HG03342 (cell line): ENCODE results near the gene PRKCQ.

Source experiments
- ATAC-seq: cut with Tn5 transposase; IDR thresholded peaks from one replicate; pipeline ENCODE4 v1.9.1; 2021; ENCODE audit warnings: mild to moderate bottlenecking, moderate library complexity; ENCODE audit not compliant: unreplicated experiment

PRKCQ gene

GRCh38 chr10:6410830-6411229, 169.2 kb downstream of the PRKCQ start:
- ATAC-seq = no peak

- no peak for ATAC-seq
Observed at GRCh38 chr10:6409971-6410643, 170.0 kb downstream of the PRKCQ start.

GRCh38 chr10:6408799-6409198, 171.3 kb downstream of the PRKCQ start:
- ATAC-seq = no peak

DNA sequence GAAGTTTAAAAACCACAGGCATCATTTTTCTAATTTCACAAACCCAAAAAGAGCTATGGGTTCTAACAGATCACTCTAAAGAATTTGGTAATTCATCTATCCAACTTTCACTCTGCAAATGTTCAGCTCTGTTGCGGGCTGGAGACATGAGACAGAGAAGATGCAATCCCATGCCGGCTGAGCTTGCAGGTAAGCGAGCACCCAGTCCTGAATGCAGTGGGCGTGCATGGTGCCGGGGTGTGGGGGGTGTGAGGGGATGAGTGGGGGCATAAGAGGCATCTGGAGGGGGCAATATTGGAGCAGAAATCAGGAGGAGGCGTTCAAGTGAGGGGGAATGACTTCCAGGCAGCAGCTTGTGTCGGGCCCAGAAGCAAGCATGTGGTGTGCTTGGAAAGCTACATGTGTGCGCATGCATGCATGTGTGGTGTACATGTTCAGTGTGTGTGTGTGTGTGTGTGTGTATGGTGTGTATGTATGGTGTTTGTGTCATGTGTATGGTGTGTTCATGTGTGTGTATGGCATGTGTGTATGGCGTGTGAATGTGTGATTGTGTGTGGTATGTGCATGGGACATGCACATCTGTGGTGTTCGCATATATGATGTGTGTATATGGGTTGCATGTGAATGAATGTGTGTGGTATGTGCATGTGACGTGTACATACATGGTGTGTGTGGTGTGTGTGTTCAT, 172.9 kb downstream of the PRKCQ start:
- no peak for ATAC-seq

- no peak for ATAC-seq
Observed at GRCh38 chr10:6406220-6407033, 173.6 kb downstream of the PRKCQ start.

GRCh38 chr10:6405713-6406112, 174.4 kb downstream of the PRKCQ start:
- no peak for ATAC-seq

DNA sequence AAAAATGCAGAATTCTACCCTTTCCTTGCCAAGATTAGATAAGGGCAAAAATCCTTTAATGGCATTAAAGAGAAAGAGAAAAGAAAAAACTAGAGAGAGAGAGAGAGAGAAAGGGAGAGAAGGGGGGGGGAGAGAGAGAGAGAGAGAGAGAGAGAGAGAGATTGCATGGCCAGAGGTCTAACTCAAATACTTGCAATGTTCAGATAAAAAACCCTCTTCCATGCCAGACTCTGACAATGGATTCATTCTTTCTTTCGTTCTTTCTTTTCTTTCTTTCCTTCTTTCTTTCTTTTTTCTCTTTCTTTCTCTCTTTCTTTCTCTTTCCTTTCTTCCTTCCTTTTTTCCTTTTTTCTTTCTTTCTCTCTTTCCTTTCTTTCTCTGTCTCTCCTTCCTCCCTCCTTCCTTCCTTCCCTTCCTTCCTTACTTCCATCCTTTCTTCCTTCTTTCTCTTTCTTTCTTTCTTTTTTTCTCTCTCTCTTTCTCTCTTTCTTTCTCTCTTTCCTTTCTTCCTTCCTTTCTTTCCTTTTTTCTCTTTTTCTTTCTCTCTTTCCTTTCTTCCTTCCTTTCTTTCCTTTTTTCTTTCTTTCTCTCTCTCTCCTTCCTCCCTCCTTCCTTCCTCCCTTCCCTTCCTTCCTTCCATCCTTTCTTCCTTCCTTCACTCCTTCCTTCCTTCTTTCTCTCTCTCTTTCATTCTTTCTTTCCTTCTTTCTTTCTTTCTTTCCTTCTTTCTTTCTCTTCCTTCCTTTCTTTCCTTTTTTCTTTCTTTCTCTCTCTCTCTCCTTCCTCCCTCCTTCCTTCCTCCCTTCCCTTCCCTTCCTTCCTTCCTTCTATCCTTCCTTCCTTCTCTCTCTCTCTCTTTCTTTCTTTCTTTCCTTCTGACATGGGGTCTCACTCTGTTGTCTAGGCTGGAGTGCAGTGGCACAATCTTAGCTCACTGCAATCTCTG, 175.7 kb downstream of the PRKCQ start:
- no peak for ATAC-seq

DNA sequence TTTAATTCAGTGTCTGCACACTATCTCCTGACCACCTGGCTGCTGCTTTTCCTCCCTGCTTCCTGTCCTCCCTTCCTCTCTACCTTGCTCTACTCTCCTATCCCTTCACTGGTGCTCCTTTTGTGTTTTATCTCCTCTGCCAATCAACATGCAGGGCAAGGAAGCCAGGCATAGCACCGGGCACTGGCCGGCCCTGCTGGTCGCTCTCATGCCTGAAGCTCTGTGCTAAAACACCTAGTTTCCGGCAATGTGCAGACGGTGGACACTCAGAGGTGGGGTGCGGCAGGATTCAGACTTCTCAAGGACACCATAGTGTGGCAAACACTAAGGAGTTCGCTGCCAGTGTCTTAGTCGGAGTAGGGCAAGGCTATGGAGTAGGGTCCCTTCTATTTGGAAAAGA, 177.1 kb downstream of the PRKCQ start:
- ATAC-seq = no peak

- no peak for ATAC-seq
Observed at GRCh38 chr10:6402349-6402709, 177.7 kb downstream of the PRKCQ start.

- peak; percentile 72 for ATAC-seq
Observed at GRCh38 chr10:6401558-6402348, 178.3 kb downstream of the PRKCQ start.

DNA sequence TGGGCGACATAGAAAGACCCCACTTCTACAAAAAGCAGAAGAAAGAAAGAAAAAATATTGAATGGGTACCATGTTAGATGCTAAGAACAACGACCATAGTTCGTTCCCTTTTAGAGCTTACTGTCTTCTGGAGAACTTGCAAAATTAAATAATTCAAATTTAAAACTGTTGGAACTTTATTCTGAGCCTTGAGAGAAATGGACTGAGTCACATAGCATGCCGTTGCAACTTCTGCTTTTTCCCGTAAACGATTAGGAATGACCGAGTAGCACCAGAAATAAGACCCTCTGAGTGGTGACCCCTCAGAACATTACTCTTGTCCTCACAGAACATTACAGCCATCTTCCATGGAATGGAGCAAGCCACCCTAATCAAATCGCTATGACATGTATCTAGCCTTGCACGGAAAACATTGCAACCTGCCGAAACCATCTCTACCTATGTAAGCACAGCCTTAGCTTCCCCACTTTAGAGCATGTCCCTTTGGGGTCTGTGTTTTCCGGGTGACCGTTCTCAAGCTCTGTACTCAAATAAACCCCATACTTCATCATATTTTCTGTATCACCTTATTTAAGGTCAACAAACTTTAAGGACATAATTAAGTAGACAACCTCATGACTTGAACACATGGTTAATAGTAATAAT, 179.1 kb downstream of the PRKCQ start:
- no peak for ATAC-seq

DNA sequence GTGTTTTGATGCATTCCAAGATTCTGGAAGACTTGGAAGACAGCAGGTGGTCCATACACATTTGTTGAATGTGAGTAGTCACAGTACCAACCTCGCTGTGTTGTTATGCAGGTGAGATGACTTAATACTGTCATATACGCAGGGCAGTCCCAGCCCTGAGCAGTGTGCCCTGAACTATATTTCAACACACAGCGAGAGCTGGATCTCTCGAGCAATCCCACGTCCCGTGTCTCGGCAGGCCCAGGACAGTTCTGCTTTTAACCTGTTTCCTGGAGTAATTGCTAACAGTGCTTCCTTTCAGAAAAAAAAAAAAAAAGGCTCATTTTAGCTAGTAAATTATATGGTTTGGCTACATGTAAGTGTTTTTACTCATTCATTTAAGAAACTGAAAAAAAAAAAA, 179.7 kb downstream of the PRKCQ start:
- no peak for ATAC-seq

GRCh38 chr10:6399879-6400278, 180.2 kb downstream of the PRKCQ start:
- no peak for ATAC-seq

- ATAC-seq = no peak
Observed at GRCh38 chr10:6399231-6399741, 180.8 kb downstream of the PRKCQ start.

- ATAC-seq = no peak
Observed at GRCh38 chr10:6398399-6398798, 181.7 kb downstream of the PRKCQ start.

GRCh38 chr10:6396652-6397051, 183.4 kb downstream of the PRKCQ start:
- no peak for ATAC-seq

- no peak for ATAC-seq
Observed at GRCh38 chr10:6396226-6396625, 183.8 kb downstream of the PRKCQ start.

DNA sequence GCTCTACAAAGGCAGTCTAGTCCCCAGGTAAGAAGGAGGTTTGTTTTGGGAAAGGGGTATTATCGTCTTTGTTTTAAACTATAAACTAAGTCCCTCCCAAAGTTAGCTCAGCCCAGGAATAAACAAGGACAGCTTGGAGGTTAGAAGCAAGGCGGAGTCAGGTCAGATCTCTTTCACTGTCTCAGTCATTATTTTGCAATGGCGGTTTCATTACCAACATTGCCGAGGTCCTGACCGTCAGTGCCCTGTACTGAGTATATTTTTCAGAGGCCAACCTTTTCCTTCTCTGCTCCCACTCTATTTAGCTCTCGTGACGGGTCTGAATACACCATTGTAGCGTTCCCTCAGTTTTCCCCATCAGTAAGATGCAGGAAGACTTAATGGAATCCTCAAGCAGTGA, 184.5 kb downstream of the PRKCQ start:
- ATAC-seq = no peak

- ATAC-seq = no peak
Observed at GRCh38 chr10:6394084-6394483, 186.0 kb downstream of the PRKCQ start.
